Kasumi-1 (cell line): ENCODE results near the gene FAM162A.
"Not testable (repeated sequence)": the region's sequence is repeated elsewhere in the genome, so short reads cannot be mapped to it uniquely, and the experiment has no call there.

Source experiments
- DNase-seq, 2 experiments: peaks; one replicate each; lab custom pipeline; 2025; lab: John Stamatoyannopoulos, UW

The FAM162A gene

DNA sequence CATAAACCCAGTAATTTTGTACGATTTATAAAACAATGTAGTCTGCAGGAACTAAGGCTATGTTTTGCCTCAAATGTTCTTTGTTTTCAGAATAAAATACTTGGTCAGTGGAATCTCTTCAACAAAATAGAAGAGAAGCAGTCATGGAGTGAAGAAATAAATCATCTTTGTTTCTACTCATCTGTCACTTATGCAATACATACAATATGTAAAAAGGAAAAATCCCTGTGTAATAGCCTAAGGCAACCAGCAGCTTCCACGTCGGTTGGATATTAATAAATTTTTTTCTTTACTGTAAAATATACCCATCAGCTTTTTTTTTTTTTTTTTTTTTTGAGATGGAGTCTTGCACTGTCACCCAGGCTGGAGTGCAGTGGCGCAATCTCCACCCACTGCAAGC, 37.1 kb downstream of the FAM162A start:
- DNase-seq: no peak

DNA sequence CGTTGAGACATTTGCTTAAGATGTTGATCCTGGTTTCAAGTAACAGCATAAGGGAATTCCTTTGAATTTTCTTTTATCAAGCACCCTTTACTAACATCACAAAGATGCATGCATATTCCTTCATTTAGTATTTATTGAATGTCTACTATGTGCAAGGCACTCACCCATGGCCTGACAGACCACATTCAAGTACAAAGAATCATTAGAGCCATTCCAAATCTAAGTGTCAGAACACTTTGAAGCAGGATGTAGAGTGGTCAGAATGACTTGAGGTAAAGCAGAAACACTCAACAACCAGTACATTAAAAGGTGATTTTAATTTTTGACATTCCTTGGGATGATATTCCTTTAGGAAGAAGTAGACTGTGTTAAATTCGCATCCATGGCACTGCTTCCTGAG, 37.9 kb downstream of the FAM162A start:
- DNase-seq: no peak

DNA sequence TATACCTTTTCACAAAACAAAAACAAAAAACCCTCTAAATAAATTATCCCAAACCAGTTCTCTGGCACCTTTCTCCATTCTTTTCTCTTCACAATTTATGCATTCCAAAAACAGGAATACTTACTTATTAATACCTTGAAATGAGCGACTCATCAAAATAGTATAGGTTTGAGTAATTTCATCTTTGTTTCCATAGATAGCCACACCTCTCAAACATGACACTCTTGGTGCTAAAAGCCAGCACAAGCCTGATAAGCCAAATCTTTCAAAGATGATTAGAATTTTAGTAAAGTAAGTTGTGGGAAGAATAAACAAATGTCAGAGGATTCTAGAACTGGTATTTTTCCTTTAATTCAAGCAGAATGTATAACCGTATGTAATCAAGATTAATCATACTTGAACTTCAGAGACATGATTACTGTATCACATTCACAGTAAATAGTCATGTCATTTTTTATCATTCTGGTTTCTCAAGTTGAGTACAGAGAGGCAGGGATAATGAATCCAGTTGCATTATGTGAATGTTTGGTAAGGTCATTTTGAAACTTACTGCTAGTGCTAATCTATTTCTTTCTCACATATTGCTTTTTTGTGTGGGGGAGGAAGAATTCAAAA, 44.0 kb downstream of the FAM162A start:
- no peak for DNase-seq

DNA sequence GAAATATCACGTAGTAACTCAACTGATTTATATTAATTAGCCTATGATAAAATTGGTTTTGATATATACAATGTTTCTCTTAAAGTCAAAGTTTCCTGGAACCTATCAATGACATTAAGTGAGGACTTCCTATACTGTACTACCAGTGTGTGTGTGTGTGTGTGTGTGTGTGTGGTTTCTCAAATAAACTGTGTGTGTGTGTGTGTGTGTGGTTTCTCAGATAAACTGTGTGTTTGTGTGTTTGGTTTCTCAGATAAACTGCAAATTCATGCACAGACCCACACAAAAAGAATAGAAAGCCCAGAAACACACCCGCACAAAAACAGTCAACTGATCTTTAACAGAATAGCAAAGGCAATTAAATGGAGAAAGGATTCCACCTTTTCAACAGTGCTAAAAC, 46.4 kb downstream of the FAM162A start:
- no peak for DNase-seq

DNA sequence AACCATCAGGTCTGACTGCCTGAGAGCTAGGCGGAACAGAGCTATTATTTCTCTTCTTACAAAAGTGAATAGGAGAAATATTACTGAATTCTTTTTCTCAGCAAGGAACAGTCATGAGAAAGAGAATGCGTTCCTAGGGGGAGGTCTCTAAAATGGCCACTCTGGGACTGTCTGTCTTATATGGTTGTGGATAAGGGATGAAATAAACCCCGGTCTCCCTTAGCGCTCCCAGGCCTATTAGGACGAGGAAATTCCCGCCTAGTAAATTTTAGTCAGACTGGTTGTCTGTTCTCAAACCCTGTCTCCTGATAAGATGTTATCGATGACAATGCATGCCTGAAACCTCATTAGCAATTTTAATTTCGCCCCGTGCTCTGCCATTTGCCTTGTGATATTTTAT, 52.0 kb downstream of the FAM162A start:
- no peak for DNase-seq

DNA sequence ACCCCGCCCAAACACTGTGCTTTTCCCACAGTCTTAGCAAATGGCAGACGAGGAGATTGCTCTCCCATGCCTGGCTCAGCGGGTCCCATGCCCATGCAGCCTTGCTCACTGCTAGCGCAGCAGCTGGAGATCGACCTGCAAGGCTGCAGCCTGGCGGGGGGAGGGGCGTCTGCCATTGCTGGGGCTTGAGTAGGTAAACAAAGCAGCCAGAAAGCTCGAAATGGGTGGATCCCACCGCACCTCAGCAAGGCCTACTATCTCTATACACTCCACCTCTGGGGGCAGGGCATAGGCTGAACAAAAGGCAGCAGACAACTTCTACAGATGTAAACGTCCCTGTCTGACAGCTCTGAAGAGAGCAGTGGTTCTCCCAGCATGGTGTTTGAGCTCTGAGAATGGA, 59.1 kb downstream of the FAM162A start:
- no peak for DNase-seq

DNA sequence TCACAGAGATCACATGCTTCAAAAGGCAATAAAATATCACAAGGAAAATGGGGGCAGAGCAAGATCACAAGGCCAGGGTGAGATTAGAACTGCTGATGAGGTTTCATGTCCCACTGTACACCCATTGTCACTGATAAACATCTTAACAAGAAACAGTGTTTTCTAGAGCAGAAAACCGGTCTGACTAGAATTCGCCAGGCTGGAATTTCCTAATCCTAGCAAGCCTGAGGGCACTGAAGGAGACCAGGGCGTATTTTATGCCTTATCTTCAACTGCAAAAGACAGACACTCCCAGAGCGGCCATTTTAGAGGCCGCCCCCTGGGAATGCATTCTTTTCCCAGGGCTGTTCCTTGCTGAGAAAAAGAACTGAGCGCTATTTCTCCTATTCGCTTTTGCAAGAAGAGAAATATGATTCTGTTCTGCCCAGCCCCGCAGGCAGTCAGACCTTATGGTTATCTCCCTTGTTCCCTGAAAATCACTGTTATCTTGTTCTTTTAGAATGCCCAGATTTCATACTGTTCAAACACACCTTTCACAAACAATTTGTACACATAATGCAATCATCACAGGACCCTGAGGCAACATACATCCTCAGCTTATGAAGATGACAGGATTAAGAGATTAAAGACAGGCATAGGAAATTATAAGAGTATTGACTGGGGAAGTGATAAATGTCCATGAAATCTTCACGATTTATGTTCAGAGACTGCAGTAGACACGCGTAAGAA, 59.9 kb downstream of the FAM162A start:
- not testable (repeated sequence) for DNase-seq

DNA sequence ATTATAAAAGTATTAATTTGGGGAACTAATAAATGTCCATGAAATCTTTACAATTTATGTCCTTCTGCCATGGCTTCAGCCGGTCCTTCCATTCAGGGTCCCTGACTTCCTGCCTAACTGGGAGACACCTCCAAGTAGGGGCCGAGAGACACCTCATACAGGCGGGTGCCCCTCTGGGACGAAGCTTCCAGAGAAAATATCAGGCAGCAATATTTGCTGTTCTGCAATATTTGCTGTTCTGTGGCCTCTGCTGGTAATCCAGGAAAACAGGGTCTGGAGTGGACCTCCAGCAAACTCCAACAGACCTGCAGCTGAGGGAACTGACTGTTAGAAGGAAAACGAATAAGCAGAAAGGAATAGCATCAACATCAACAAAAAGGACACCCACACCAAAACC, 60.5 kb downstream of the FAM162A start:
- DNase-seq: not testable (repeated sequence)

DNA sequence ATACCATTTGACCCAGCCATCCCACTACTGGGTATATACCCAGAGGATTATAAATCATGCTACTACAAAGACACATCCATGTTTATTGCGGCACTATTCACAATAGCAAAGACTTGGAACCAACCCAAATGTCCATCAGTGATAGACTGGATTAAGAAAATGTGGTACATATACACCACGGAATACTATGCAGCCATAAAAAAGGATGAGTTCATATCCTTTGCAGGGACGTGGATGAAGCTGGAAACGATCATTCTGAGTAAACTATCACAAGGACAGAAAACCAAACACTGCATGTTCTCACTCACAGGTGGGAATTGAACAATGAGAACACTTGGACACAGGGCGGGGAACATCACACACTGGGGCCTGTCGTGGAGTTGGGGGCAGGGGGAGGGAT, 64.2 kb downstream of the FAM162A start:
- DNase-seq: not testable (repeated sequence)

DNA sequence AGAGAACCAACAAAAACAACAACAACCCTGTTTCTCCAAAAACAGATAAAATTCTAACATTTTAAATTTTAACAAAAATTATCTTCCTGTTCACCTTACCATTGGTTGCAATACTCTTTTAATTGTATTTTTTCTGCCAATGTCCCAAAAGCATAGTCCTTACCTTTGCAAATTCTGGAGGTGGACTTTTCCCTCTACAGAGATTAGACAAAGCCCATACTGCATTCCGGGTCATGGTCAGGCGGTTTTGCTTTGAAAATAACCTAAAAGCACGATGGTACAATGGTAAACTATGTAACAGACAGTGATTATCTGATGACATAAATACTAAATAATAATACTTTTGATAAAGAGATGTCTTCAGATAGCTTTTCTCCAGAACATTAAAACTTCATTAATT, 67.4 kb downstream of the FAM162A start:
- DNase-seq: no peak

DNA sequence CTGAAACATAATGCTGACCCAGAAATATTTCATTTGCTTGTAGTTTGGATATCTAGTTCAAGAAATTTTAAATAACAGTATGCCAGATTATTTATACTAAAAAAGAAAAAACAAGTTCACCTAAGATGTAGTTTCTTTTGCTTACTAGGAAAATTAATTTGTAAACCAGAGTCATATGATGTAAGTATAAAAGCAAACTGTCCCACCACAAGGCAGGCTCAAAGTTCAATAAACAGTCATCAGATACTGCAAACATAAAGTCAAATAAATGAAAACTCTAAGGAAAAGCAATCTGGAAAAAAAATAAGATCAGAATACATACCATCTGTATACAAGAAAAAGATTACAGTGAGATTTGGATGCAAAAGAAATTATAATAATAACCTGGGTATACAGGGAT, 72.1 kb downstream of the FAM162A start:
- DNase-seq: no peak

DNA sequence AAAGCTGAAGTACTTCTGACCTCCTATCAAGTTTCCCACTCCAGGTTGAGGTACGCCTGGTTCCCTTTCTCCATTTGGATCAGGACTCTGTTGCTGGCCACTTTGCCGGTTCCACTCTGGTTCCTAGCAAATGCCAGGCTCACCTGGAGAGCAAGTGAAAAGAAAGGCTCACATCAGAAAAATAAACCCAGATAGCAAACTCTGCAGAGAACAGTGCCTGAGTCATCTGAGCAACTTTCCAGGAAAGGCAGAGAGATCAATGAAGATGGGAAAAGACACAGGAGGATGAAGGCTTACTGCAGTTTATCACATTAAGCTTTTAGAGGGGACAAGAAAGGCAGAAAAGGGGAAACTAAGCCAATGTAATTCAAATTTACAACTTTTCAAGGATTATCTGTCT, 73.7 kb downstream of the FAM162A start:
- no peak for DNase-seq

DNA sequence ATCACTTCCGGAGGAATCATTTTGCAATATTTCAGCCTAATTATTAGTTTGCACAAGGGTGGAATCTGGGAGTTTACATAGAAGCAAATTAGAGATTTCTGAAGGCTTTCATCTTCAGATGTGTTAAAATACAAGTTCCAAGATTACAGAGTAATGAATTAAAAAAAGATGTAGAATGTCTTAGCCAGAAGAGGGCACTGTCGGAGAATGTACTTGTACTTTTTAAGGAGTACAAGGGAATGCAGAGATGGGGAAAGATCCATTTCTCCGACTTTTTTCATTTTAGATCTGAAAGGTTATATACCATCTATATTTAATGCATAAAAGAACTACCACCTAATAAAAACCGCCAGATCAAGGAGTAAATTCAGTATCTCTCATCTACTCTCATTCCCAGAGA, 75.0 kb downstream of the FAM162A start:
- DNase-seq: peak; percentile 48 to 76

DNA sequence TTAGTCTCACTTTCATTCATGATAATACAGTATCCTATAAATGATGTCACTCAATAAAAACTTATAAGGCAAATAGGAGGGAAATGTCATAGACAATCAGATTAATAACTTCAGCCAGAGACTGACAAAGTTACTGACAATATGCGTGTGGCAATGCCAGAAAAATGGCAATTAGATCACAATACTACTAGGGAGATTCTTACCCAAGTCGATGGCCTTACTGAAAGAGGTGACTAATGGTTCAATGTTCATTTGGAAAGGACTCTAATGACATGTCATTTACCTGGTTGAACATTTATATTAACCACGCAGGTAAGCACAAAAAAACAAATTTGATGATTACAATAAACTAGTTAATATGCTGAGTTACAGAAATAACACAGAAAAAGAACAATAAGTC, 77.8 kb downstream of the FAM162A start:
- DNase-seq: no peak
